Cerebellar nuclear complex (tissue), 1 donor: ENCODE data around the gene NPHP1.
"Not testable (repeated sequence)": the region's sequence is repeated elsewhere in the genome, so short reads cannot be mapped to it uniquely, and the experiment has no call there.

ENCODE experiments used
- DNase-seq, 2 experiments: peaks; one replicate each; lab custom pipeline; 2025; lab: John Stamatoyannopoulos, UW

Gene NPHP1

GRCh38 chr2:110103061-110103961 lies 101.5 kb downstream of the NPHP1 start:
- no peak for DNase-seq

- DNase-seq = no peak
These were observed 102.7 kb downstream of the NPHP1 start for GRCh38 chr2:110101901-110102803.

DNA sequence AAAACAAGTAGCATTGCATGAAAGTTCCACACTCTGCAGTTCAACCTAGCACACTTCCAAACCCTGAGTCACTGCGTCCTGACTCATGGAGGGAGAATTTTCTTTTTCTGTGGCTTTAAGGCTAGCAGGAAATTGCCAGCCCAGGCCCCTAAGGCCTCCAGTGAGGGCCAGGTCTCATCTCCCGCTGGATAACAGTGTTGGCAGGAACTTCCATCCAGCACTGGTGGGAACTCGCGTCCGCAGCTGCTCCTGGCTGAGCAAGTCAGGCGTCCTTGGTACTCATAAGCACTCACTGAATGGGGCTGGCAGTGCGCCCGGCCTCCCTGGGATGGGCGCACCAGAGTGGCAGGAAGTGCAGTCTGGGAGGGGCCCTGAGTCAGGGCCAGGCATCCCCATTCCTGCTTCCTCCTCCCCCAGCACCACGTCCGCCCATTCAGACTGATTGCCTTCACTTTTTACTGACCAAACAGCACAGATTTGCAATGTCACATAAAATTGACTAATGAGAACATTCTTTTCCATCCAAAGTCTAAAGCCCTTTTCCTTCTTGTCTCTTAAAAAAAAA lies 103.5 kb downstream of the NPHP1 start:
- no peak for DNase-seq

- DNase-seq = not testable (repeated sequence)
These were observed 103.9 kb downstream of the NPHP1 start for GRCh38 chr2:110100880-110101279.

DNA sequence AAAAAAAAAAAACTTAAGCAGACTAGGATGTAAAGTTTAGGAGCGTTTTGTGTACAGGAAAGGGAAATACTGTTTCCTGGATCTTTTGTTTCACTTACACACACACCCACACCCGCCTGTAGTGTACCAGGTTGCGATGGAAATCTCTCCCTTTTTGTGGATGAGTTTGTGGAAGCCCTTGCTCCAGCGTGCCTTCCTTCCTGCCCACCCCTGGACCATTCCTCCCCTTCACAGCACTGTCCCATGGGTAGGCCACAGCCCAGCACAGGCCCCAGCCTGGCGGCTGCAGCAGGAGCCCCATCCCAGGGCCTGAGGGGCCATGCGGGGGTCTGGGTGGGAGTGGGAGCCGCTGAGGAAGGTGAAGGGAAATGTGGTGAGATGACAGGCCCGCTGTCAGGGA lies 104.3 kb downstream of the NPHP1 start:
- DNase-seq = no peak

GRCh38 chr2:110099471-110100225 lies 105.2 kb downstream of the NPHP1 start:
- no peak for DNase-seq

DNA sequence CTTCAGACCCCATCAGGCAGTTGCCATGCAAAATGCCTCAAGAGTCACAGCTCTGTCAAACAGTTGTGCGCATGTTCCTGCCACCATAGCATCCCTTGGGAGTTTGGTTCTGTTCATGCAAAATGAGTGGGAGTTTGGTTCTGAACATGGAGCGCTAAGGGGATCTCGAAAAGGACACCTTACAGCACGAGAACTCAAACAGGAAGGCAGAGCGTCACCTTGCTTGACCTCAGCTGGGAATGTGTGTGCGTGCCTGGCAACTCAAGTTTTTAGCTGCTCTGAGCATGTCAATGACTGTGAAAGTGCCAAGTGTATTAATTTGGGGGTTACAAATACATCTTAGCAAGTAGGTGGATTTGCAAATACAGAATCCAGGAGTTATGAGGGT lies 105.8 kb downstream of the NPHP1 start:
- no peak for DNase-seq

DNA sequence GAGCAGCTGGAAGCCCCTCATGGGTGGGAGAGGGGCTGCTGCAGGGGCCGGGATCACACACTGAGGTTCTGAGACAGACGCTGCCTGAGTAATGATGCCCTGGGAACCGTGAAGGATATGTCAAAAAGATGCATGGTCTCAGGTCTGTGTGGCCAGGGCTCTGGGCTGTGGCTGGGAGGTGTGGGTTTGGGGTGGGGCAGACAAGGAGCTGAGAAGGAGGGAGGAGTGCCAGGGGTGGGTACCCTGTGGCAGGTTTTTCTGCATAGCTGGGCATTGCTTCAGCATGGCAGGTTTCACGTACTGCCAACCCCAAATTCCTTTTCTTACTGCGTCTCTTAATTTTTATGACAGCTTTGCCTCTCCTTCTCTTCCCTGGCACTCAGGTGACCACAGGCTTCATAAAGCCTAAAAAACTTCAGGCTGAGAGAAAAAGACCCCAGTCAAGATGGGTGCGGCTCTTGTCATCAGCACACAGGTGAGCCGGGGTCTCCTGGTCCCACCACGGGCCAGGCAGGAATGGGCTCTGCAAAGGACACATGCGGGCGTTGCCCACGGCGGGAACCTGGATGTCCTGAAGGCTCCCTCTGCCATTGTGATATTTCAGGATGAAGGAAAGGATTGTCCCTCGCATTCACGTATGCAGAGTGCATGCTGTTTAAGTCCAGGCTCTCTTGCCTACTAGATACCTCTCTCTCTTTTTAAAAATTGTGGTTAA lies 107.2 kb downstream of the NPHP1 start:
- no peak for DNase-seq

DNA sequence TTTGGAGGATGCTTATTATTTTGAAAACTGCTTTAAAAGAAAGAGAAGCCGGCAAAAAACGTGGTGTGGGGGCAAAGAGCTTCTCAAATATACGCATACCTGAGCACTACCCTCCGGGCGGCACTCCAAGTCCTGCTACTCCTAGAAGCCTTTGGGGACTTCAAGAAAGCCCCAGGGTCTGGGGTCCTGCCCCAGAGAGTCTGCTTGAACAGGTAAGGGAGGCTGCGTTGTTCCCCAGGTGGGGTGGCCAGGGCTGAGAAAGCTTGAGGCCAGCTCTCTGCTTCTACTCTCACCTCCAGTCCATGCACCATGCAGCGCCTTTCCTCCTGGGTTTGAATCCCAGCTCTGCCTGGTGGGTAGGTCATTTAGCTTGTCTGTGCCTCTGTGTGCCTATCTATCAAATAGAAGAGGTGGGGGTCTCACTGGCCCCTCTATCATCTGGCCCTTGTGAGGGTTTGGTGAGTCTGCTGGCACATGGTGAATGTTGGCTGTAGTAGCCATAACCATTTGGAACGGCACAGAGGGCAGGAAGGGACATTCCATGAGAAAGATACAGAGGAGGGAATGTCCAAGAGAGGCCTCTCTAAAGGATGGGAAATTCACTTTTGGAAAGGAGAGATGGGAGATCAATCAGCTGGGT lies 108.7 kb downstream of the NPHP1 start:
- DNase-seq = no peak

- not testable (repeated sequence) for DNase-seq
These were observed 109.8 kb downstream of the NPHP1 start for GRCh38 chr2:110094884-110095534.

GRCh38 chr2:110093924-110094323 lies 110.9 kb downstream of the NPHP1 start:
- DNase-seq = not testable (repeated sequence)

GRCh38 chr2:110090164-110090563 lies 114.6 kb downstream of the NPHP1 start:
- DNase-seq = not testable (repeated sequence)

DNA sequence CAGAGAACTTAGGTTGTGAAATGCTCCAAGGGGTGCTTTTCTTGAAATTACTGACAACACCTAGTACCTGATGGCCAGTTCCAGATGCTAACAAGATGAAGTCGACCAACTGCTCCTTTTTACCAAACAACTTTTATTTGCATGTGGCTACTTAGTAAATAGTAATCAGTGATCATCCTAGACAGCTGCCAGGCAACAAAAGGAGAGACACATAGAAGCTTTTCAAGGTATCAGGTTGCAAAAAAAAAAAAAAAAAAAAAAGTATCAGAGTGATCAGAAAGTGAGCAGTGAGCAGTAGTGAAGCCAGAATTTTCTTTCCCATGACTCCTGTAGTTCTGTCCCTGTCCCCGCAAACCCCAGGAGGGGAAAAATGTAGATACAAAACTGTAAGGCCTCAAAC lies 121.1 kb downstream of the NPHP1 start:
- not testable (repeated sequence) for DNase-seq

DNA sequence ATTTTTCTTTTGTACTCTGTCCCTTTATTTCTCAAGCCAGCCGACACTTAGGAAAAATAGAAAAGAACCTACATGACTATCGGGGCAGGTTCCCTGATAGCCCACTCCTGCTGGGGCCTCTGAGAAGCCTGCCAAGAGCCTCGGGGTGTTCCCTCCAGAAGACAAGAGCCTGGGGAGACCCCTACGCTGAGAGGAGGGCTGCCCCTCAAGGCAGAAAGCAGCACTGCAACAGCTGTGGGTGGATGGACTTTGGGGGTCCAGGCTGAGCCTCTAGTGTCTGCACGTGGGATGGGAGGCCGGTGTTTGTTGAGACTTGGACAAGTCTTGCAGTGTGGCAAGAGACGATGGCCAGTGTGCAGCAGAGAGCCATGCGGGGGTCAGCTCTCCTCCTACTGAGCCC lies 121.7 kb downstream of the NPHP1 start:
- not testable (repeated sequence) for DNase-seq

DNA sequence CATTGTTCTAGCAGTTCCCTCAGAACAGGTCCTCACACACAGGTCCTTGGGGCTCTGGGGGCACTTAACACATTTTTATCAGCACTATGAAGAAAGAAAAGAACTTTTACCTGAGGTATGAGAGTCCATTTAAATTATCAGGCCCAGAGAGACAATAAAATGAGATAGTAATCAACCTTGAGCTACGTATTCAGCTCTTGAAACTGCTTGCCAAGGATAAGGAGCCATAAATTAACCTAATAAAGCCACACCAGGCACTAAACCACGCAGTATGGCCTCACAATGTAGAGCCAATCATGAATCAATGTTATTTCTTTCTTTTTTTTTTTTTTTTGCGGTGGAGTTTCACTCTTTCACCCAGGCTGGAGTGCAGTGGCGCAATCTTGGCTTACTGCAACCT lies 126.7 kb downstream of the NPHP1 start:
- not testable (repeated sequence) for DNase-seq

- DNase-seq = not testable (repeated sequence)
These were observed 128.9 kb downstream of the NPHP1 start for GRCh38 chr2:110075896-110076295.
